Stimulated activated memory B cell treated with anti-CD40 and anti-IgM and Interleukin-4, amounts not matched to agents 10 μg/mL and 1 μg/mL and 100 μg/mL, for 72 hours (primary cell): ENCODE data around the gene SMOC2.

Experiments
- ATAC-seq: fragments of 150-1000 bp; cut with Tn5 transposase; 2 replicates; pipeline ENCODE4 v1.10.0; 2021
- H3K27ac Mint-ChIP-seq: one replicate; pipeline ENCODE4 v1.8.0; 2022; ENCODE audit warnings: mild to moderate bottlenecking, mixed read lengths
- H3K27me3 Mint-ChIP-seq: one replicate; pipeline ENCODE4 v1.8.0; 2022; ENCODE audit warnings: mixed read lengths
- H3K36me3 Mint-ChIP-seq: one replicate; pipeline ENCODE4 v1.8.0; 2022; ENCODE audit warnings: mixed read lengths
- H3K4me1 Mint-ChIP-seq: one replicate; pipeline ENCODE4 v1.8.0; 2022; ENCODE audit warnings: mixed read lengths
- H3K4me3 Mint-ChIP-seq: one replicate; pipeline ENCODE4 v1.8.0; 2022; ENCODE audit warnings: mild to moderate bottlenecking, moderate library complexity, mixed read lengths
- H3K9me3 Mint-ChIP-seq: one replicate; pipeline ENCODE4 v1.8.0; 2022; ENCODE audit warnings: mixed read lengths

Gene SMOC2

DNA sequence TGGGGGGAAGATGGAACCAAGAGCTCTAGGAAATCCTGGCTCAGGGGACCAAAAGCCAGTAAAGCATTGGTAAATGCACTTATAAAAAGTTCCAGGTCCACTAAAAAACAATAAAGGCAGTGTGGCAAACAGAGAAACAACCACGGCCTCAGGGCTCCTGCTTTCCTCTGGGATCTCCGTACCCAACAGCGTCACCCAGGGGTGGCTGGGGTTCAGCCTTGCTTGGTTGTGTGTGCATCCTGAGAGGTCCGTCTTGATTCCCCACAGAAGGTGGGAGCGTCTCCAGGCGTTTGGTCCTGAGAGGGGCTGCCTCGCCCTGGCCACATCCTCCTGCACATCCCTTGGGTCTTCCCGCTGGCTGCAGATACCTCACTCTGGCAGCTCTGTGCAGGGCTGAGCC is 60.6 kb downstream of the SMOC2 start:
- H3K4me1 Mint-ChIP-seq, result no peaks in the 10 kb centered on the region
- no peak for ATAC-seq

DNA sequence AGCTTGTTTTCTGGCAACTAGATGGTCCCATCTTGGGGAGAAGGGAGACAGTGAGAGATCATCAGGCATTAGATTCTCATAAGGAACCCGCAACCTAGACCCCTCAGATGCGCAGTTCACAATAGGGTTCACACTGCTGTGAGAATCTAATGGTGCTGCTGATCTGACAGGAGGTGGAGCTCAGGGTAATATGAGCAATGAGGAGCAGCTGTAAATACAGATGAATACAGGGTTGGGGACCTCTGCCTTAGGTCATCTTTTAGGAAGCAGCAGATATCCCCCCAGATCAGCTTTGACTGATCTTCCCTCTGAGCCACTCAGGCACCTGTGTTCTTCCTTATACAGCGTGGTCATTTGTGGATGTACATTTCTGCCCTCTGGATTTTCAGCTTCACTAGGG is 63.4 kb downstream of the SMOC2 start:
- Mint-ChIP-seq H3K27ac (no peak overlapping the region), H3K4me1 (no peaks in the 10 kb centered on the region), H3K36me3 (no peaks in the 10 kb centered on the region), H3K27me3 (no peaks in the 10 kb centered on the region), H3K9me3 (no peaks in the 10 kb centered on the region), H3K4me3 (no peak overlapping the region)
- ATAC-seq, result no peak

More for the DNA sequence above, 60.6 kb downstream of the SMOC2 start:
- Mint-ChIP-seq H3K27me3 (no peaks in the 10 kb centered on the region), H3K4me3 (no peak overlapping the region), H3K36me3 (no peaks in the 10 kb centered on the region), H3K9me3 (no peaks in the 10 kb centered on the region), H3K27ac (no peak overlapping the region)

DNA sequence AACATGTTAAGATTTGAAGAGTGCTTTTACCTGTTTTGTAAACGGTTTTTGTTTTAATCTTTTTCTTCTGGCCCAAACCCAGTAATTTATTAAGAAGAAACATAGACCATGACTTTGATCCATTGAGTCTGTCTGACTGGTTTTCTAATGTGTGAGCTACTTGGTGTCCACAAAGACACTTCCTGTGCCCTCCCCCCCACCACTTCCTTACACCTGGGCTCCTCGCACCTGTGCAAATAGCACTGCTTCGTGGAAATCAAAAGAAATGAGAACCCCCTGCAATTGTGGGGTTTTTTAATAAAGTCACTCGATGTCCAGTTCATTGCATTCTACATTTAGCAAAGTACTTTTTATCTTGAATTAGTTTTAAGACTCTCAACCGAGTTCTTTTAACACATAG is 65.5 kb downstream of the SMOC2 start:
- Mint-ChIP-seq H3K36me3 (no peaks in the 10 kb centered on the region), H3K4me1 (no peaks in the 10 kb centered on the region), H3K9me3 (no peaks in the 10 kb centered on the region), H3K27ac (no peak overlapping the region), H3K4me3 (no peak overlapping the region), H3K27me3 (no peaks in the 10 kb centered on the region)
- ATAC-seq, result no peak

DNA sequence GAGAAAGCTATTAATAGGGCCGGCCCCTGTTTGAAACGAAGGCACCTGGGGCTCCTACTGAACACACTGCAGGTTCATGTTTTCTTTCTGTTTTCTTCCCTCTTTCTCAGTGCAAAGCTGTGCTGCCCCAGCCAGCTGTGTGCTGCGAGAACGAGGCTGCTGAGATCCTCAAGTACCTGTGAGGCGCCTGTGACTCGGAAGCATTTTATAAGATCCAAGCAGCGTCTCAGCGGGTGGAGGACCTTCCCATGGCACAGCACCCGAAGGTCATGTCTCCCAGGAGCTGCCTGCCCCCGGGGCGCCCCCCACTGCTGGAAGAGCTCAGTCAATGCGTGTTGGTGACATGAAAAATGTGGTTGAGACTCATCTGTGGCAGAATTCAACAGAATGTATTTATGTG is 66.3 kb downstream of the SMOC2 start:
- Mint-ChIP-seq H3K4me3 (no peak overlapping the region), H3K4me1 (no peaks in the 10 kb centered on the region), H3K27me3 (no peaks in the 10 kb centered on the region), H3K27ac (no peak overlapping the region), H3K9me3 (no peaks in the 10 kb centered on the region), H3K36me3 (no peaks in the 10 kb centered on the region)
- no peak for ATAC-seq

DNA sequence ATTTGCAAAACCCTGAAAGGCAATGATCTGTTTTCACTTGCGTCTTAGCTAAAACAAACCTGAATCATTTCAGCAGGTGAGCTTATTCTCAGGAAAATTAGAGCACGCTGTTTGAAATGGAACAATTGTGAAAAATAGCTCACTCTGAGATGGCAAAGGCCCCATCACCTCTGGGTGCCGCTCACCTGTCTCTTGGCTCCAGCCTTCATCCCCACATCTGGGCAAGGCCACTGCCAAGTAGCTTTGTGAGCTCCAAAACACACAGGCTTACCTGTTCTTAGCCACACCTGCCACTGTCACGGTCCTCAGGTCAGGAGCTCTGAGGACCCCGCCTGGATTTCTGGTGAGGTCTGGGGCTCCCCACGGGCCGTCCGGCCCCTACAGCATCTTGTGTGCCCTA is 66.7 kb downstream of the SMOC2 start:
- no peak overlapping the region for H3K27ac Mint-ChIP-seq
- H3K4me3 Mint-ChIP-seq, result no peak overlapping the region
- no peaks in the 10 kb centered on the region for H3K27me3 Mint-ChIP-seq
- H3K9me3 Mint-ChIP-seq, result no peaks in the 10 kb centered on the region
- ATAC-seq, result no peak
- H3K36me3 Mint-ChIP-seq, result no peaks in the 10 kb centered on the region
- H3K4me1 Mint-ChIP-seq, result no peaks in the 10 kb centered on the region

DNA sequence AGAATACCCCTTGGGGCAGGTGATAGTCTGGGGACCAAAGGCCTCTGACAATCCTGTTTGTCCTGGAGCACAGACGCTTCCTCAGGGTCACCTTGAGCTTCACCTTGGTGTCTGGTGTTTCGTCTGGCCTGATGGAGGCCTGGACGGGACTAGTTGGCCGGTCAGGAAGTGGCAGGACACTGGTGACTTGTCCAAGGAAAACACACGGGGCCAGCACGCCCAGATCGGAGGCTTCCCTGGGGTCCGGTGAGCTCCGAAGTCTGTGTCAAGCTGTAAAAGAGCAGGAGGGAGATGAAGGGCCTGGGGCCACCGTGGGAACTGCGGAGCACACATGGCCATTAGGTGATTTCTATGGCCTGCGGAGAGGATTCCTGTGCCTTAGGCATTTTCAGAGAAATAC is 67.9 kb downstream of the SMOC2 start:
- H3K9me3 Mint-ChIP-seq, result no peaks in the 10 kb centered on the region
- H3K4me3 Mint-ChIP-seq, result no peak overlapping the region
- H3K27me3 Mint-ChIP-seq, result no peaks in the 10 kb centered on the region
- H3K36me3 Mint-ChIP-seq, result no peaks in the 10 kb centered on the region
- no peaks in the 10 kb centered on the region for H3K4me1 Mint-ChIP-seq
- no peak for ATAC-seq
- no peak overlapping the region for H3K27ac Mint-ChIP-seq

DNA sequence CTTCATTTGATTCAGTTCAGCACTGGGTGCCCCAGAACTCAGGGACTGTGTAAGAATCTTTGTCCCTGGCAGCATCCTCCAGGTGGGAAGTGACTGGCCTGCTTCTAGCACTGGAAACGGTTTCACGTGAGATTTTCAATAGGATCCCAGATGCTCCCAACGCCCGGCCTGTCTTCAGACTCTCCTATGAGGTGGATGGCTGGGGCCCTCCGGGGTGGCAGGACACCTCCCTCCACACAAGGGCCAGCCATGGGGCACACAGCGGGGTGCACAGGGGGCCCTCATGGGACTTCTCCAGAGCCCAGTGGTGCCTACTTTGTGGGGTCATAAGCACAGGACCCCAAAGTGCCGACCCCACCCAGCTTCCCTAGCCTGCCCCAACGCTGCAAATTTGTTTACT is 72.8 kb downstream of the SMOC2 start:
- H3K9me3 Mint-ChIP-seq, result no peaks in the 10 kb centered on the region
- no peak overlapping the region for H3K27ac Mint-ChIP-seq
- no peaks in the 10 kb centered on the region for H3K36me3 Mint-ChIP-seq
- ATAC-seq, result no peak
- H3K4me1 Mint-ChIP-seq, result no peaks in the 10 kb centered on the region
- no peaks in the 10 kb centered on the region for H3K27me3 Mint-ChIP-seq
- no peak overlapping the region for H3K4me3 Mint-ChIP-seq

DNA sequence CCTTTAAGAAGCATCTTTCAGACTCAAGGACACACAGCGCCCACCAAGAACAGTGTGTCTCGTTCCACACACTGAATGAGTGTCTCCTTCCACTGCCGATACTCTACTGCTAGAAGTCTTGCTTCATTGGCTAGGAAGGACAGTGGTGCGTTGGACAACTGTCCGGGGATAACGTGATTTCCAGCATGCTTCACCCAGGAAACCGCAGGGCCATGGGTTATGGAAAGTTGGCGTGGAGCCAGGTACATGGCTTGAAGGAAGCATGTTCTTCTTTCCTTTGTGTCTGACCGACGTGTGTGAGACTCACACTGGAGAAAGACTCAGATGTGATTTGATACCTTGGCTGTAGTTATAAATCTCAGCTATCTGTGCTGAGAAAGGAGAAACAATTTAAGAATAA is 73.2 kb downstream of the SMOC2 start:
- H3K9me3 Mint-ChIP-seq, result no peaks in the 10 kb centered on the region
- no peak overlapping the region for H3K4me3 Mint-ChIP-seq
- H3K36me3 Mint-ChIP-seq, result no peaks in the 10 kb centered on the region
- no peaks in the 10 kb centered on the region for H3K27me3 Mint-ChIP-seq
- no peak overlapping the region for H3K27ac Mint-ChIP-seq
- H3K4me1 Mint-ChIP-seq, result no peaks in the 10 kb centered on the region
- no peak for ATAC-seq

DNA sequence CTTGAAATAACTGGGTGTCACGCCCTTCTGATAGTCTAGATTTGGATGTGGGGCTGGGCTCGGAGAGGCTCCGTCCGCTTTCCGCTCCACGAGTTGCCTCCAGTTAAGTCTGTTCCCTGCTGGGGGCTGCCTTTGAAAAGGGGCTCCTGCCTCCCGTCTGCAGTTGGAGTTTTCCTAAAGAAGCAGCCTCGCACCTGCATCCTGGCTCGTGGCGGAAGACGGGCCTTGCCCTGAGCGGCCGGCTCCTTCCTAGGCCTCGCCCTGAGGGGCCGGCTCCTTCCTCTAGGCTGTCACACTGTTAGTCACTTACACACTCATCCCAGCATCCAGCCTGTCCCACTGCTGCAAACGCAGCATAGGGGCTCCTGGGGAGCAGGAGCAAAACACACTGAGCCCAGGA is 74.4 kb downstream of the SMOC2 start:
- Mint-ChIP-seq H3K4me3 (no peak overlapping the region), H3K27ac (no peak overlapping the region), H3K4me1 (no peaks in the 10 kb centered on the region), H3K9me3 (peaks cover 2% of the 10 kb centered on the region), H3K36me3 (no peaks in the 10 kb centered on the region), H3K27me3 (no peaks in the 10 kb centered on the region)
- ATAC-seq, result no peak

DNA sequence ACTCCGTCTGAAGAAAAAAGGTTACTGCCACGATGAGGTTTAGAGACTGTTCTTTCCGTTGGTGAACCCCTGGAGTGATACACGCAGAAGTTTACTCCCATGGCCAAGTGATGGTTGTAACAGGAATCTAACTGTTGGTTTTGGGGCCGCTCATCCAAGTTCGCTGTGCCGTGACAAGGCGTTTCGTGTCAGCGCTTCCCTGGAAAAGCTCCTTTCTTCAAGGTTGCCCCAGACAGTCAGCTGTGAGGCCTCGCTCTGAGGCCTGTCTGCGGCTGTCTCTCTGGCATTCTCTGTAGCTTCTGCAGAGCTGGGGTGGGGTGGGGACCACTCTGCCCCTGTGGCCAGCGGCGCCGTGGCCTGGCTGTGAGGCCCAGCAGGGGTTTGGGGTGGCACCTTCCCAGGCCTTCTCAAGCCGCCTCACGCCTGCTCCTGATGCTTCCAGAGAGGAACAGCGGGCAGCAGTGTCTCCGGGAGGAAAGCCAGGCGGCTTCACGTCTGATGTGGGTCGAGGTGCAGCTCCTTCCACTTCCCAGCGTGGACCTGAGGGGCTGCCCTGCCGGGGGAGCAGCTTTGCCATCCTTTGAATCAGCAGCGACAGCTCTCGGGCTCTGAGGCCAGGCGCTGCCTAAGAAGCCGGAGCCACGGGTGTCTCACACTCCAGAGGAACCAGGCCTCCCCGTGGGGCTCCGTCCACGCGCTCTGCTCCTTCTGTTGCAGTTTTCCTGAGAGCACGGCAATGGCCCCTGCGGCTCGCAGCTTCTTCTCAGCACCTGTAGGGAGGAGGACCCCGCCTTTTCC is 76.2 kb downstream of the SMOC2 start:
- Mint-ChIP-seq H3K4me3 (no peak overlapping the region), H3K36me3 (no peaks in the 10 kb centered on the region), H3K27ac (no peak overlapping the region), H3K9me3 (peaks cover 2% of the 10 kb centered on the region), H3K4me1 (no peaks in the 10 kb centered on the region), H3K27me3 (no peaks in the 10 kb centered on the region)
- peak; percentile 6 for ATAC-seq

DNA sequence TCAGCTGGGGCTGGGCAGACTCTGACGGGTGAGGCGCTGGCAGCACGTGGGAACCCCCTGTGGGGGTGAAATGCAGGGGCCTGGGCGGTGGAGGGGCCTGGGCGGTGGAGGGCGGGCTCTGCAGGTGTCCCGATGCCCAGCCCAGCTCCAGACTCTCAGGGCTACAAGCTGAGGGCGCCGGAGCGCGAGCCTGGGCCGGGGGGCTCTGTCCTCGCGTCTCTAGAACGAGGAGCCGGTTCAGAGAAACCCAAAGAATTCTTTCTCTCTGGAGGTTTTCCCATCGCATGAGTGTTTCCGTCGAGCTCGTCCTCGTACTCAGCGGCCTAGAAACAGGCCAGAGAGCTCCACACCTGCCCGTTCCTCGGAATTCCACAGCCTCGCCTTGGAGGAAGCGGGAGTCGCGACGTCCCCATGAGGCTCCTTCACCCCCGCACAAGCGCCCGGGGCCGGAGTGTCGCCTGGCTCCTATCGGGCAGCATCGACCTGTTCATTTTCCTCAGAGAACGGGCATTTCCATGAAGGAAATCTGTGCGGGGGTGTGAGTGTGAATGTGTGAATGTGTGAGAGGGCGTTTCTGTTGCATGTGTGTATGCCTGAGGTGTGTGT is 76.9 kb downstream of the SMOC2 start:
- Mint-ChIP-seq H3K36me3 (no peaks in the 10 kb centered on the region), H3K27ac (no peak overlapping the region), H3K4me1 (no peaks in the 10 kb centered on the region), H3K27me3 (no peaks in the 10 kb centered on the region), H3K4me3 (no peak overlapping the region), H3K9me3 (peaks cover 6% of the 10 kb centered on the region)
- peak; percentile 40 for ATAC-seq

DNA sequence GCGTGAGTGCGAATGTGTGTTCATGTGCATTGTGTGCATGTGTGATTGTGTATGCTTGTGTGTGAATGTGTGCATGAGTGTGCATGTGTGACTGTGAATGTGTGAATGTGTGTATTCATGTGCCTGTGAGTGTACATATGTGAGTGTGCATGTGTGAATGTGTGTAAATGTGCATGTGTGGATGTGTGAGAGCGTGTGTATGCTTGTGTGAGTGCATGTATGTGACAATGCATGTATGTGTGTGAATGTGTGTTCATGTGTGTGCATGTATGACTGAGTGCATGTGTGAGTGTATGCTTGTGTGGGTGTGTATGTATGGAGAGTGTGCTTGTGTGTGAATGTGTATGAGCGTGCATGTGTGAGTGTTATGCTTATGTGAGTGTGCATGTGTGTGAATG is 77.4 kb downstream of the SMOC2 start:
- no peak for ATAC-seq
- no peaks in the 10 kb centered on the region for H3K27me3 Mint-ChIP-seq
- no peaks in the 10 kb centered on the region for H3K4me1 Mint-ChIP-seq
- no peak overlapping the region for H3K4me3 Mint-ChIP-seq
- peaks cover 6% of the 10 kb centered on the region for H3K9me3 Mint-ChIP-seq
- no peak overlapping the region for H3K27ac Mint-ChIP-seq
- H3K36me3 Mint-ChIP-seq, result no peaks in the 10 kb centered on the region

DNA sequence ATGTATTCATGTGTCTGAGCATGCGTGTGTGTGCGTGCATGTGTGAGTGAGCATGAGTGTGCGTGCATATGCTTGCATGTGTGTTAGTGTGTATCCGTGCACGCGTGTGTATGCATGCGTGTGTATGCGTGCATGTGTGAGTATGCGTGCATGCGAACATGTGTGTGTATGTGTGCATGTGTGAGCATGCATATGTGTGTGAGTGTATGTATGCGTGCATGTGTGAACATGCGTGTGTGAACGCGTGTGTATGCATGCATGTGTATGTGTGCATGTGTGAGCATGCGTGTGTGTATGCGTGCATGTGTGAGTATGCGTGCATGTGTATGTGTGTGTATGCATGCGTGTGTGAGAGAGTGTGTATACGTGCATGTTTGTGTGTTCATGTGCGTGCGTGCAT is 77.9 kb downstream of the SMOC2 start:
- Mint-ChIP-seq H3K27ac (no peak overlapping the region), H3K4me3 (no peak overlapping the region), H3K27me3 (no peaks in the 10 kb centered on the region), H3K9me3 (peaks cover 6% of the 10 kb centered on the region), H3K4me1 (no peaks in the 10 kb centered on the region), H3K36me3 (no peaks in the 10 kb centered on the region)
- no peak for ATAC-seq

DNA sequence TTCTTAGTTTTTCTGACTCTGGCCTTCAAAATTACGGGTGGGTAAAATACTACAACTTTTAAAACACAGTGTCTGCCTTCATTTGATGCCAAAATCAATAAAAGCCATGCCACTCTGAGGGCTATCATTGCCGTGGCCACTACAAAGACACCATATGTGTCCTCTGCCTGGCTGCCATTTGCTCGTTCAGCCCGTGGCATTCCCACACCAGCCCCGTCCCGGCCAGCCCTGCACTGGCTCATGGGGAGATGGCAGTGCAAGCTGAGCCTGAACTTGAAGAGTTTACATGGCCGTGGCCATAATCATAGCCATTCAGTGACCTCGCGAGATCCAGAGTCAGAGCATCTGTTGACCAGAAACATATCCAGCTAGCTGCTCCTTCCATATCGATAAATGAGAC is 79.2 kb downstream of the SMOC2 start:
- H3K36me3 Mint-ChIP-seq, result no peaks in the 10 kb centered on the region
- no peak overlapping the region for H3K27ac Mint-ChIP-seq
- peaks cover 7% of the 10 kb centered on the region for H3K27me3 Mint-ChIP-seq
- H3K9me3 Mint-ChIP-seq, result peaks cover 6% of the 10 kb centered on the region
- ATAC-seq, result no peak
- H3K4me3 Mint-ChIP-seq, result no peak overlapping the region
- H3K4me1 Mint-ChIP-seq, result no peaks in the 10 kb centered on the region

DNA sequence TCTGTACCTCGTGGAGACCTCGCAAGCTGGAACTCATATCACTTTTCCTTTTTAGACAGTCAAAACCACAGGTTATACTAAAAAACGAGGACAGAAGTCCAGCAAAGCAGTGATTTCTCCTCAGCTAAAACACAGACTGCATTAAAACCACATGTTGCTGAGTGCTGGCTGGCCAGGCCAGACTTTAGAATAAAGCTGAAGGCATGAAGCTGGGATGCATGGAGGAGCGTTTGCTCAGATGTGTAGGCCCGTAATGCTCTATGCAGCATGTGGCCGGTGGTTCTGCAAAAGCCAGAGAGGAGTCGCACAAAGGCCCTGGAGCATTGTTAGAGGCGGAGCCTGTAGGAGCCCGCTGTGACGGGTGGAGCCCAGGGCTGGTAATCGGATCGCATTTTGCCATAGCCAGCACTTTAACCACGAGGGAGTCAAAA is 83.6 kb downstream of the SMOC2 start:
- ATAC-seq, result no peak
- no peak overlapping the region for H3K27ac Mint-ChIP-seq
- peaks cover 15% of the 10 kb centered on the region for H3K27me3 Mint-ChIP-seq
- H3K36me3 Mint-ChIP-seq, result no peaks in the 10 kb centered on the region
- no peaks in the 10 kb centered on the region for H3K4me1 Mint-ChIP-seq
- peaks cover 6% of the 10 kb centered on the region for H3K9me3 Mint-ChIP-seq
- no peak overlapping the region for H3K4me3 Mint-ChIP-seq

DNA sequence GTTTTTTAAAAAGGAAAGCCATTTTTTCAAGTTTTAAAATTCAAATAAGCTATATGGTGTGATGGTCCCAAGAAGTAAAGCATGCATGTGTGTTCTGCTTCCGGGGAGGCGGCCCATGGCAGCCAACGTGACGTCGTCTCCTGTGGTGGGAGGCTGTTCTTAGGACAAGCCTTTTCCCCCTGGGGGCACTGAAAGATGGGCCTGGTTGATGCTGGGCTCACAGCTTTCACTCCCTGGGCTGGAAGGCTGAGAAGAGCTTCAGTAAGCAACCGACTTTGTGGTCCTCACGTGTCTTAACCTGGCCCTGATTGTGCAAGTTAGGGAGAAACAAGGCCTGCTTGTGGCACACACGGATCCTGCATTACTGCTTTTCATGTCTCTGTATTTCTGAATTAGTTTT is 84.1 kb downstream of the SMOC2 start:
- no peaks in the 10 kb centered on the region for H3K4me1 Mint-ChIP-seq
- ATAC-seq, result no peak
- peaks cover 15% of the 10 kb centered on the region for H3K27me3 Mint-ChIP-seq
- H3K27ac Mint-ChIP-seq, result no peak overlapping the region
- H3K36me3 Mint-ChIP-seq, result no peaks in the 10 kb centered on the region
- no peak overlapping the region for H3K4me3 Mint-ChIP-seq
- H3K9me3 Mint-ChIP-seq, result peaks cover 4% of the 10 kb centered on the region
